ENCODE data around the gene CTCF.

DNA sequence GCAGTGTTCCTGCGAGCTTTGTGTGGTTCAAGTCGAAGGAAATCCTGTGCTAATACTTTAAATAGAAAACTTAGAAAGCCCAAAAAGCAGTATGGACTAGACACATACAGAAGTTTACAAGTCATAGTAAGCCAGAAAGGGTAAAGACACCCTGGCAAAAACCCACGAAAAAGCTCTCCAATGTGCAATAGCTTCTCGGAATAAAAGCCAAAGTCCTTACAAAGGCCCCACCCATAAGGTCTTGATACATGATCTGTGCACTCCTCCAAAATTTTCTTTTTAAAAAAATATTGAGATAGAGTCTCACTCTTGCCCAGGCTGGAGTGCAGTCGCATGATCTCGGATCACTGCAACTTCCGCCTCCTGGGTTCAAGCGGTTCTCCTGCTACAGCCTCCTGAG lies 114.6 kb downstream of the CTCF start:
- TF ChIP-seq, protein P1, sequence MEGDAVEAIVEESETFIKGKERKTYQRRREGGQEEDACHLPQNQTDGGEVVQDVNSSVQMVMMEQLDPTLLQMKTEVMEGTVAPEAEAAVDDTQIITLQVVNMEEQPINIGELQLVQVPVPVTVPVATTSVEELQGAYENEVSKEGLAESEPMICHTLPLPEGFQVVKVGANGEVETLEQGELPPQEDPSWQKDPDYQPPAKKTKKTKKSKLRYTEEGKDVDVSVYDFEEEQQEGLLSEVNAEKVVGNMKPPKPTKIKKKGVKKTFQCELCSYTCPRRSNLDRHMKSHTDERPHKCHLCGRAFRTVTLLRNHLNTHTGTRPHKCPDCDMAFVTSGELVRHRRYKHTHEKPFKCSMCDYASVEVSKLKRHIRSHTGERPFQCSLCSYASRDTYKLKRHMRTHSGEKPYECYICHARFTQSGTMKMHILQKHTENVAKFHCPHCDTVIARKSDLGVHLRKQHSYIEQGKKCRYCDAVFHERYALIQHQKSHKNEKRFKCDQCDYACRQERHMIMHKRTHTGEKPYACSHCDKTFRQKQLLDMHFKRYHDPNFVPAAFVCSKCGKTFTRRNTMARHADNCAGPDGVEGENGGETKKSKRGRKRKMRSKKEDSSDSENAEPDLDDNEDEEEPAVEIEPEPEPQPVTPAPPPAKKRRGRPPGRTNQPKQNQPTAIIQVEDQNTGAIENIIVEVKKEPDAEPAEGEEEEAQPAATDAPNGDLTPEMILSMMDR (IDR thresholded peaks at IDR 0.05): no peak
- TF ChIP-seq POLR2AphosphoS5 (IDR thresholded peaks at IDR 0.05; ENCODE audit: insufficient read depth in 1 of 2, low read depth in 1 of 2): no peak
